KMS-11 (cell line): ENCODE results near the gene PFKL.
"Not testable (repeated sequence)": the region's sequence is repeated elsewhere in the genome, so short reads cannot be mapped to it uniquely, and the experiment has no call there.

Experiments used
- H2AFZ ChIP-seq: fragments of 200-600 bp; sonication (generic); 2 replicates; pipeline ENCODE4 v1.6.1; 2016; ENCODE audit warnings: antibody characterized with exemption, mixed run types, low read depth
- H3K27ac ChIP-seq: fragments of 200-600 bp; sonication (generic); 2 replicates; pipeline ENCODE4 v1.6.1; 2016; ENCODE audit warnings: mild to moderate bottlenecking, mixed run types
- H3K27me3 ChIP-seq: fragments of 200-600 bp; sonication (generic); 2 replicates; pipeline ENCODE4 v1.6.1; 2017; ENCODE audit warnings: mild to moderate bottlenecking, low read depth, mixed run types, moderate library complexity; ENCODE audit not compliant: insufficient read depth
- H3K36me3 ChIP-seq: fragments of 200-600 bp; sonication (generic); 2 replicates; pipeline ENCODE4 v1.6.1; 2017; ENCODE audit warnings: mild to moderate bottlenecking, mixed run types; ENCODE audit not compliant: insufficient read depth
- H3K4me1 ChIP-seq: fragments of 200-600 bp; sonication (generic); 2 replicates; pipeline ENCODE4 v1.6.1; 2016; ENCODE audit warnings: mild to moderate bottlenecking, low read depth, mixed run types; ENCODE audit not compliant: poor library complexity, severe bottlenecking
- H3K4me2 ChIP-seq: fragments of 200-600 bp; sonication (generic); 2 replicates; pipeline ENCODE4 v1.7.0; 2016; ENCODE audit warnings: mild to moderate bottlenecking, mixed run types
- H3K4me3 ChIP-seq: fragments of 200-600 bp; sonication (generic); IDR thresholded peaks from 2 replicates; pipeline ENCODE4 v1.6.1; 2017; ENCODE audit warnings: low read depth, low read length, mixed read lengths; ENCODE audit not compliant: insufficient read depth
- H3K79me2 ChIP-seq: fragments of 200-600 bp; sonication (generic); 2 replicates; pipeline ENCODE4 v1.6.1; 2016; ENCODE audit warnings: low read depth, mixed run types; ENCODE audit not compliant: insufficient read depth
- H3K9ac ChIP-seq: fragments of 200-600 bp; sonication (generic); 2 replicates; pipeline ENCODE4 v1.6.1; 2016; ENCODE audit warnings: mild to moderate bottlenecking, mixed run types
- H4K20me1 ChIP-seq: fragments of 200-600 bp; sonication (generic); 2 replicates; pipeline ENCODE4 v1.6.1; 2016; ENCODE audit warnings: mild to moderate bottlenecking, mixed run types; ENCODE audit not compliant: insufficient read depth
- TF ChIP-seq, protein P1 (sequence below): fragments of 200-600 bp; sonication (generic); conservative IDR thresholded peaks from 2 replicates; pipeline ENCODE4 v1.6.1; 2017; ENCODE audit warnings: low read depth, mild to moderate bottlenecking, antibody characterized with exemption, low read length, moderate library complexity, mixed read lengths

The PFKL gene

GRCh38 chr21:44357064-44357837 lies 57.4 kb downstream of the PFKL start:
- Histone ChIP-seq H3K9ac (no peak overlapping the region), H3K27ac (no peak overlapping the region), H3K4me1 (no peaks in the 10 kb centered on the region), H3K4me2 (no peak overlapping the region), H2AFZ (0 out of 2 replicates have a peak overlapping the region, but pooled peaks have one; percentile 14), H3K4me3 (no peak overlapping the region), H4K20me1 (no peaks in the 10 kb centered on the region), H3K36me3 (no peaks in the 10 kb centered on the region), H3K27me3 (peaks cover 94% of the 10 kb centered on the region), H3K79me2 (no peaks in the 10 kb centered on the region)
- TF ChIP-seq, protein P1, sequence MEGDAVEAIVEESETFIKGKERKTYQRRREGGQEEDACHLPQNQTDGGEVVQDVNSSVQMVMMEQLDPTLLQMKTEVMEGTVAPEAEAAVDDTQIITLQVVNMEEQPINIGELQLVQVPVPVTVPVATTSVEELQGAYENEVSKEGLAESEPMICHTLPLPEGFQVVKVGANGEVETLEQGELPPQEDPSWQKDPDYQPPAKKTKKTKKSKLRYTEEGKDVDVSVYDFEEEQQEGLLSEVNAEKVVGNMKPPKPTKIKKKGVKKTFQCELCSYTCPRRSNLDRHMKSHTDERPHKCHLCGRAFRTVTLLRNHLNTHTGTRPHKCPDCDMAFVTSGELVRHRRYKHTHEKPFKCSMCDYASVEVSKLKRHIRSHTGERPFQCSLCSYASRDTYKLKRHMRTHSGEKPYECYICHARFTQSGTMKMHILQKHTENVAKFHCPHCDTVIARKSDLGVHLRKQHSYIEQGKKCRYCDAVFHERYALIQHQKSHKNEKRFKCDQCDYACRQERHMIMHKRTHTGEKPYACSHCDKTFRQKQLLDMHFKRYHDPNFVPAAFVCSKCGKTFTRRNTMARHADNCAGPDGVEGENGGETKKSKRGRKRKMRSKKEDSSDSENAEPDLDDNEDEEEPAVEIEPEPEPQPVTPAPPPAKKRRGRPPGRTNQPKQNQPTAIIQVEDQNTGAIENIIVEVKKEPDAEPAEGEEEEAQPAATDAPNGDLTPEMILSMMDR: no peak

DNA sequence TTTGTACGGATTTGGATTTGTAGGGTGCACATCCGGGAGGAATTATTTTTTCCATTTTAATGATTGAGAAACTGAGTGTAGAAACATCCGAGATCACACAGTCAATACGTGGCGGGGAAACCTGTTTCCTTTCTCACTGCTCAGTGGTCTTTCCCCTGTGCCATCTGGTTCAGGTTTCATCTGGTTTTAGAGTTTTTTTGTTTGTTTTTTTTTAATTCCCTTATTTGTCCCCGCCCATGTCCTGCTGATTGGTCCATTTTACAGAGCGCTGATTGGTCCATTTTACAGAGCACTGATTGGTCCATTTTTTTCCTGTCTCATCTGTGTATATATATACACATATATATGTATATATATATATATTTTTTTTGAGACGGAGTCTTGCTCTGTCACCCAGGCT lies 59.5 kb downstream of the PFKL start:
- Histone ChIP-seq H3K4me1 (no peaks in the 10 kb centered on the region), H3K4me3 (no peak overlapping the region), H2AFZ (no peak overlapping the region), H3K79me2 (no peaks in the 10 kb centered on the region), H3K27ac (no peak overlapping the region), H3K27me3 (peaks cover 91% of the 10 kb centered on the region), H4K20me1 (no peaks in the 10 kb centered on the region), H3K36me3 (no peaks in the 10 kb centered on the region), H3K9ac (no peak overlapping the region), H3K4me2 (no peak overlapping the region)
- TF ChIP-seq, protein P1: no peak

DNA sequence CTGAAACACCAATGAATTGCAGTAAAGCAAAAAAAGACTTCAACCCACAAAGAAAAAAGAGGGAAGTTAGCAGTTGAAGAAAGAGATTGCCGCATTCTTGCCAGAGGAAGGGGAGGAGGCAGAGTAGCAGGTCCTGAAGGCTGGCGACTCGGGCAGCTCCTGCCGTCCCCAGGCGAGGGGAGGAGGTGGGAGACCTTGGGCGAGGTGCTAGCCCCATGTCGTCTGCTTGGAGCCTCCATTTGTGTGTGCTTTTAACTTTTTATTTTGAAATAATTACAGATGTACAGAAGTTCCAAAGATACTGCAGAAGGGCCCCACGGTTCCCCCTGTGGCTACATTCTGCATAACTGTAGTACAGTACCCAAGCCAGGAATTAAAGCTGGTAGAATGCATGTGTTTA lies 60.3 kb downstream of the PFKL start:
- H3K4me2 ChIP-seq: no peak overlapping the region
- no peaks in the 10 kb centered on the region for H3K79me2 ChIP-seq
- no peaks in the 10 kb centered on the region for H3K4me1 ChIP-seq
- H3K4me3 ChIP-seq: no peak overlapping the region
- TF ChIP-seq, protein P1: no peak
- peaks cover 89% of the 10 kb centered on the region for H3K27me3 ChIP-seq
- H3K36me3 ChIP-seq: no peaks in the 10 kb centered on the region
- H3K27ac ChIP-seq: no peak overlapping the region
- no peak overlapping the region for H2AFZ ChIP-seq
- H4K20me1 ChIP-seq: no peaks in the 10 kb centered on the region
- no peak overlapping the region for H3K9ac ChIP-seq

DNA sequence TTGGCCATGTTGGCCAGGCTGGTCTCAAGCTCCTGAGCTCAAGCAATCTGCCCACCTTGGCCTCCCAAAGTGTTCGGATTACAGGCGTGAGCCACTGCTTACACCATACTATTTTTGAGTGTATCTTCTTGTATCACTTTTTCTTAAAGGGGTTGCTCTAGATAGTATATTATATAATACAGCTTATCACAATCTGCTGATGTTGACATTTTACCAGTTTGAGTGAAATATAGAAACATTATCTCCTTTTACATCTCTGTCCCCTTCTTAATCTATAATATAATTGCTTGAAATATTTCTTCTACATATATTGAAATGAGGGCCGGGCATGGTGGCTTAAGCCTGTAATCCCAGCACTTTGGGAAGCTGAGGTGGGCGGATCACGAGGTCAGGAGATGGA lies 62.0 kb downstream of the PFKL start:
- H3K36me3 ChIP-seq, H2AFZ ChIP-seq: not testable (repeated sequence)

DNA sequence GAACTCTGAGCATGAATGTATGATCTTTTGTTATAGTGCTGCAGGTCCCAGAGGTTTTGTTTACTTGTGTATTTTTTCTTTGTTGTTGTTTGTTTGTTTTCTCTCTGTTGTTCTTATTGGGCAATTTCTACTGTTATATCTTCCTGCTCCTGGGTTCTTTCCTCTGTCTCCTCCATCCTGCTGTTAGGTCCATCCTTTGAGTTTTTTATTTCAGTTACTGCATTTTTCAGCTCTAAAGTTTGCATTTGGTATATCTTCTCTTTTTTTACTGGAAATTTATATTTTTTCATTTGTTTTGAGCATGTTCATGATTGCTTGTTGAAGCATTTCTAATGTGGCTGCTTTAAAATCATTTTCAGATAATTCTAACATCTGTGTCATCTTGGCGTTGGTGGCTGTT lies 63.4 kb downstream of the PFKL start:
- no peak overlapping the region for H3K27ac ChIP-seq
- H3K4me1 ChIP-seq: no peaks in the 10 kb centered on the region
- H3K4me3 ChIP-seq: no peak overlapping the region
- H3K9ac ChIP-seq: no peak overlapping the region
- H3K36me3 ChIP-seq: no peaks in the 10 kb centered on the region
- no peaks in the 10 kb centered on the region for H3K79me2 ChIP-seq
- H3K4me2 ChIP-seq: no peak overlapping the region
- TF ChIP-seq, protein P1: no peak
- H4K20me1 ChIP-seq: no peaks in the 10 kb centered on the region
- no peak overlapping the region for H2AFZ ChIP-seq
- H3K27me3 ChIP-seq: peaks cover 84% of the 10 kb centered on the region

More for the DNA sequence above, 62.0 kb downstream of the PFKL start:
- not testable (repeated sequence) for H3K27ac ChIP-seq, H4K20me1 ChIP-seq, H3K4me3 ChIP-seq, H3K79me2 ChIP-seq, H3K9ac ChIP-seq, H3K4me1 ChIP-seq, H3K4me2 ChIP-seq
- peaks cover 86% of the 10 kb centered on the region for H3K27me3 ChIP-seq
